HepG2 (cell line): ENCODE data around the gene SCUBE2. TPM values are rescaled to one million over a fixed set of nuclear protein-coding genes. Genes with fewer than 3 reads are reported as not detected.

Experiments used
- CC2D1A ChIP-seq: sonication (generic); formaldehyde crosslinking; IDR thresholded peaks from 2 replicates; pipeline ENCODE4 v1.8.1; 2023; ENCODE audit warnings: mild to moderate bottlenecking, missing genetic modification reagents
- CEBPZ ChIP-seq: IDR thresholded peaks from 2 replicates; pipeline ENCODE4 v1.6.1; 2012; ENCODE audit warnings: low read length, improper control_type of control experiment
- EHMT2 ChIP-seq: fragments of 200-600 bp; sonication (generic); IDR thresholded peaks from 2 replicates; pipeline ENCODE4 v1.7.0; 2017; ENCODE audit warnings: antibody characterized with exemption, low read depth, low read length, borderline replicate concordance
- FOSL2 ChIP-seq: sonication (generic); formaldehyde crosslinking; IDR thresholded peaks from 2 replicates; pipeline ENCODE4 v1.4.0; 2020; ENCODE audit warnings: missing genetic modification reagents
- MED1 ChIP-seq: sonication (generic); formaldehyde crosslinking; IDR thresholded peaks from 2 replicates; pipeline ENCODE4 v1.4.0; 2020; ENCODE audit warnings: missing genetic modification reagents
- ONECUT2 ChIP-seq: sonication (generic); formaldehyde crosslinking; IDR thresholded peaks from 2 replicates; pipeline ENCODE4 v1.4.0; 2020; ENCODE audit warnings: missing genetic modification reagents
- PCBP1 ChIP-seq: fragments of 200-400 bp; formaldehyde crosslinking; IDR thresholded peaks from 2 replicates; pipeline ENCODE4 v1.6.1; 2017; ENCODE audit warnings: mild to moderate bottlenecking, low read depth, low read length, borderline replicate concordance
- PITX1 ChIP-seq: sonication (generic); formaldehyde crosslinking; IDR thresholded peaks from 2 replicates; pipeline ENCODE4 v1.5.1; 2020; ENCODE audit warnings: mild to moderate bottlenecking, missing genetic modification reagents
- POGK ChIP-seq: sonication (generic); formaldehyde crosslinking; conservative IDR thresholded peaks from 2 replicates; pipeline ENCODE4 v1.8.0; 2022; ENCODE audit warnings: mild to moderate bottlenecking, moderate library complexity, missing genetic modification reagents
- PRPF4 ChIP-seq: fragments of 200-400 bp; formaldehyde crosslinking; IDR thresholded peaks from 2 replicates; pipeline ENCODE4 v1.6.1; 2016; ENCODE audit warnings: low read length, low read depth; ENCODE audit not compliant: poor library complexity, severe bottlenecking
- XRCC5 ChIP-seq: fragments of 200-400 bp; formaldehyde crosslinking; optimal IDR thresholded peaks from 2 replicates; pipeline ENCODE3; 2017; ENCODE audit warnings: mild to moderate bottlenecking, low read length
- ZNF230 ChIP-seq: sonication (generic); formaldehyde crosslinking; IDR thresholded peaks from 2 replicates; pipeline ENCODE4 v1.4.0; 2020; ENCODE audit warnings: mild to moderate bottlenecking, missing genetic modification reagents
- ZNF318 ChIP-seq: sonication (generic); formaldehyde crosslinking; IDR thresholded peaks from 2 replicates; pipeline ENCODE4 v1.4.0; 2020; ENCODE audit warnings: mild to moderate bottlenecking, missing genetic modification reagents
- ZNF572 ChIP-seq: sonication (generic); formaldehyde crosslinking; IDR thresholded peaks from 2 replicates; pipeline ENCODE4 v1.5.1; 2020; ENCODE audit warnings: mild to moderate bottlenecking, missing genetic modification reagents
- polyA plus RNA-seq, 8 experiments: library from polyadenylated mRNA; depleted of rRNA in 3 of 8; stranded (reverse) in 7 of 8; unstranded in 1 of 8; fragments of >200 nt; fragmentation: Illumina TruSeq in 4 of 8; extraction: Trizol in 4 of 8; gene quantifications; 2 replicates each; pipeline versions ENCODE4 v1.2.1 to v1.2.3, GENCODE V29; 2011 to 2016; ENCODE audit warnings: low read depth in 4 of 8, missing spikeins in 1 of 8, mixed read lengths in 1 of 8; ENCODE audit not compliant: insufficient read depth in 1 of 8
- total RNA-seq, 5 experiments: library from RNA; depleted of rRNA; stranded (reverse); fragments of >200 nt; fragmentation: Illumina TruSeq; extraction: Trizol; gene quantifications; 2 replicates each; pipeline ENCODE4 v1.2.3, GENCODE V29; 2016; ENCODE audit warnings: low read depth in 1 of 5

The SCUBE2 gene
- total and polyA plus RNA-seq, 2 of the 13 experiments (the other 11 are each of a cell fraction or from before 2014, with no cell fraction given), result 0.09 TPM; not detected in 1

- TF ChIP-seq ZNF318 (CRISPR knock-in tag) (no peak), PCBP1 (no peak), PITX1 (CRISPR knock-in tag) (no peak), POGK (CRISPR knock-in tag) (no peak), PRPF4 (no peak), XRCC5 (peak; percentile 87), ZNF572 (CRISPR knock-in tag) (peak; percentile 73; the same call in 1 of the 2 replicates), FOSL2 (CRISPR knock-in tag) (0 out of 2 replicates have a peak, but pooled peaks have one; percentile 6), ONECUT2 (CRISPR knock-in tag) (no peak), CC2D1A (CRISPR knock-in tag) (no peak), EHMT2 (no peak), MED1 (CRISPR knock-in tag) (0 out of 2 replicates have a peak, but pooled peaks have one; percentile 20), CEBPZ (no peak), ZNF230 (CRISPR knock-in tag) (no peak)
These were observed 46.1 kb upstream of the SCUBE2 start (continued) for GRCh38 chr11:9137293-9138132.
